CD8-positive, alpha-beta memory T cell (primary cell): ENCODE results near the gene CCDC117. TPM values are rescaled to one million over a fixed set of nuclear protein-coding genes. Genes with fewer than 3 reads are reported as not detected.

Source experiments
- CTCF ChIA-PET: fragments of 350-600 bp; sonication (Branson Sonifier 250); formaldehyde crosslinking; loops from one replicate; lab custom pipeline; 2021; ENCODE audit warnings: antibody characterized with exemption; lab: Charles Lee
- POLR2A ChIA-PET: fragments of 350-600 bp; sonication (Branson Sonifier 250); formaldehyde crosslinking; loops from one replicate; lab custom pipeline; 2021; ENCODE audit warnings: antibody characterized with exemption; lab: Charles Lee
- DNase-seq, 5 donors: peaks; one replicate each; pipeline versions ENCODE4 v3.0.0 to v3.0.0-alpha.2; 2020 to 2022; ENCODE audit warnings: mixed read lengths in 1 of 5
- H3K27ac ChIP-seq: one replicate; pipeline ENCODE4 v1.7.0; 2013; ENCODE audit warnings: low read depth, mild to moderate bottlenecking, low read length, moderate library complexity
- H3K27me3 ChIP-seq: 2 replicates; pipeline ENCODE4 v1.7.0; 2013; ENCODE audit warnings: low read length, mild to moderate bottlenecking; ENCODE audit not compliant: insufficient read depth, poor library complexity, severe bottlenecking
- H3K36me3 ChIP-seq: 2 replicates; pipeline ENCODE4 v1.7.0; 2013; ENCODE audit warnings: mild to moderate bottlenecking, low read length, moderate library complexity; ENCODE audit not compliant: insufficient read depth
- H3K4me1 ChIP-seq: 2 replicates; pipeline ENCODE4 v1.7.0; 2013; ENCODE audit warnings: mild to moderate bottlenecking, low read length, moderate library complexity; ENCODE audit not compliant: insufficient read depth
- H3K4me3 ChIP-seq: 2 replicates; pipeline ENCODE4 v1.7.0; 2013; ENCODE audit warnings: mild to moderate bottlenecking, low read length
- H3K9me3 ChIP-seq: 2 replicates; pipeline ENCODE4 v1.7.0; 2013; ENCODE audit warnings: mild to moderate bottlenecking, low read length
- H3K27ac Mint-ChIP-seq, 8 donors: one replicate each; pipeline ENCODE4 v1.8.0; 2020 to 2021; ENCODE audit warnings: mixed read lengths in 8 of 8, mild to moderate bottlenecking in 6 of 8, inconsistent platforms in 3 of 8, moderate library complexity in 3 of 8
- H3K27me3 Mint-ChIP-seq, 2 donors: one replicate each; pipeline ENCODE4 v1.8.0; 2020 to 2021; ENCODE audit warnings: mixed read lengths in 2 of 2, mild to moderate bottlenecking in 1 of 2, moderate library complexity in 1 of 2
- H3K36me3 Mint-ChIP-seq, 3 donors: one replicate each; pipeline ENCODE4 v1.8.0; 2020 to 2021; ENCODE audit warnings: mixed read lengths in 3 of 3, inconsistent platforms in 1 of 3, mild to moderate bottlenecking in 1 of 3
- H3K4me1 Mint-ChIP-seq, 3 donors: one replicate each; pipeline ENCODE4 v1.8.0; 2020 to 2021; ENCODE audit warnings: mixed read lengths in 3 of 3, inconsistent platforms in 1 of 3, mild to moderate bottlenecking in 1 of 3
- H3K4me3 Mint-ChIP-seq, 7 donors: one replicate each; pipeline ENCODE4 v1.8.0; 2020 to 2021; ENCODE audit warnings: mixed read lengths in 7 of 7, mild to moderate bottlenecking in 6 of 7, moderate library complexity in 4 of 7, inconsistent platforms in 2 of 7
- H3K9me3 Mint-ChIP-seq, 5 donors: one replicate each; pipeline ENCODE4 v1.8.0; 2020 to 2022; ENCODE audit warnings: mixed read lengths in 5 of 5, mild to moderate bottlenecking in 3 of 5, moderate library complexity in 2 of 5, inconsistent platforms in 1 of 5
- polyA plus RNA-seq: library from polyadenylated mRNA; unstranded; fragments of 300-500 nt; fragmentation: Illumina TruSeq; gene quantifications from one replicate; pipeline ENCODE4 v1.2.3, GENCODE V29; 2021
- total RNA-seq, 2 experiments: library from RNA; stranded (reverse); gene quantifications; one replicate each; pipeline ENCODE4 v1.2.3, GENCODE V29; 2021

Gene CCDC117
- total and polyA plus RNA-seq, 3 experiments from 2014 or later: 11.2 to 24.6 (median 20.9) TPM

DNA sequence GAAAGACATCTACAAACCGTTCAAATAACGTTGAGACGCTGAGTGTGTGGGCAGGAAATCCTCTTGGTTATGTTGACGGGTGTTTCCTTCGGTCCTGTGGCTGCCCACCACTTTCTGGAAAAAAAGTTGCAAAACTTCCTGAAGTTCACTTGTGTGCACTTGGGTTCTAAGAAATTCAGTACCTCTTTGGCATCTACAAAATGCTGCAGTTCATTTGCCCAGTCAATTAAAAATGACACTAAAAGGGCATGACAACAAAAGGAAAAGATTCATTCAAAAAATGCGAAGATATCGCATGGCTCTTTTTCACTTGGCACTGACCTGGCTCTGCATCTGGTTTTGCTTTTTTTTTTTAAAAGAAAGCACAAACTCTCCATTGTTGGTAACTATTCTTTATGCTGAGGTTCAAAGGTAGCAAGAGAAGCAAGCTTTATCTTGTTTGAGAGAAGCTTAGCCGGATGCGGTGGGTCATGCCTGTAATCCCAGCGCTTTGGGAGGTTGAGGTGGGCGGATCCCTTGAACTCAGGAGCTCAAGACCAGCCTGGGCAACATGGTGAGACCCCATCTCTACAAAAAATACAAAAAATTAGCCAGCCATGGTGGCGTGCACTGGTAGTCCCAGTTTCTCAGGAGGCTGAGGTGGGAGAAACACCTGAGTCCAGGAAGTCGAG, 38.5 kb downstream of the CCDC117 start:
- no peaks in the 10 kb centered on the region for H3K9me3 Mint-ChIP-seq

DNA sequence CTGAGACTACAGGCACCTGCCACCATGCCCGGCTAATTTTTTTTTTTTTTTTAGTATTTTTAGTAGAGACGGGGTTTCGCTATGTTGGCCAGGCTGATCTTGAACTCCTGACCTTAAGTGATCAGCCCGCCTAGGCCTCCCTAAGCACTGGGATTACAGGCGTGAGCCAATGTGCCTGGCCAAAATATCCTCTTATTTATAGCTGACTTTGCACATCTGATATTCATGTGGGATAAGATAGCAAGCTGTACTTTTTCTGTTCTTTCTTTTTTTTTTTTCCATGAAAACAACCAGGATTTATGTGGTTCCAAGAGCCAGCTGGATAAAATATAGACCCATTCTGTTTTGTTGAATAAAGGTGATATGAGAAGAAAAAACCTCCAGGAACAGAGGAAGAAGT, 40.0 kb downstream of the CCDC117 start:
- POLR2A ChIA-PET: interaction anchor here (1.7 to 2.3 kb wide), 3 partner anchors 10 to 15 kb away, joined by 5 to 41 read pairs (median 6); partner anchors contain the start of gene XBP1
- peaks cover 6 to 27% (median 14%) of the 10 kb centered on the region in 3 donors for H3K36me3 Mint-ChIP-seq
- H3K9me3 Mint-ChIP-seq: no peaks in the 10 kb centered on the region
- H3K4me1 Mint-ChIP-seq: peaks cover 68 to 85% (median 82%) of the 10 kb centered on the region in 3 donors
- H3K27me3 Mint-ChIP-seq: no peaks in the 10 kb centered on the region
- H3K9me3 ChIP-seq: no peaks in the 10 kb centered on the region
- no peak overlapping the region for H3K4me3 ChIP-seq
- H3K36me3 ChIP-seq: no peaks in the 10 kb centered on the region
- DNase-seq: no peak
- H3K27ac Mint-ChIP-seq: peak overlapping the region; percentile 73 to 97 (median 93)
- peaks cover 79% of the 10 kb centered on the region for H3K4me1 ChIP-seq
- CTCF ChIA-PET: interaction anchor here (0.6 to 3.0 kb wide), 9 partner anchors 8 to 274 kb away, joined by 3 to 11 read pairs (median 3); partner anchors contain the start of gene XBP1
- no peaks in the 10 kb centered on the region for H3K27me3 ChIP-seq
- H3K27ac ChIP-seq: no peak overlapping the region
- H3K4me3 Mint-ChIP-seq: peak overlapping the region; percentile 74 to 89 (median 88)

More for the DNA sequence above, 38.5 kb downstream of the CCDC117 start:
- H3K36me3 Mint-ChIP-seq: peaks cover 6 to 25% (median 14%) of the 10 kb centered on the region in 3 donors
- Histone ChIP-seq H3K36me3 (no peaks in the 10 kb centered on the region), H3K9me3 (no peaks in the 10 kb centered on the region), H3K4me3 (peak overlapping the region; percentile 13), H3K4me1 (peaks cover 74% of the 10 kb centered on the region), H3K27me3 (no peaks in the 10 kb centered on the region), H3K27ac (peak overlapping the region; percentile 3)
- H3K4me3 Mint-ChIP-seq: peak overlapping the region; percentile 74 to 89 (median 88)
- POLR2A ChIA-PET: interaction anchor here (0.6 to 2.3 kb wide), 5 partner anchors 8 to 936 kb away, joined by 4 to 41 read pairs (median 6); partner anchors contain the start of gene XBP1
- no peaks in the 10 kb centered on the region for H3K27me3 Mint-ChIP-seq
- H3K27ac Mint-ChIP-seq: peak overlapping the region; percentile 73 to 97 (median 92)
- CTCF ChIA-PET: interaction anchor here (1.0 to 3.0 kb wide), 7 partner anchors 8 to 210 kb away, joined by 3 to 11 read pairs (median 5); partner anchors contain the start of gene XBP1
- DNase-seq: peak; percentile 16 to 68 (median 62)
- H3K4me1 Mint-ChIP-seq: peaks cover 68 to 86% (median 81%) of the 10 kb centered on the region in 3 donors

DNA sequence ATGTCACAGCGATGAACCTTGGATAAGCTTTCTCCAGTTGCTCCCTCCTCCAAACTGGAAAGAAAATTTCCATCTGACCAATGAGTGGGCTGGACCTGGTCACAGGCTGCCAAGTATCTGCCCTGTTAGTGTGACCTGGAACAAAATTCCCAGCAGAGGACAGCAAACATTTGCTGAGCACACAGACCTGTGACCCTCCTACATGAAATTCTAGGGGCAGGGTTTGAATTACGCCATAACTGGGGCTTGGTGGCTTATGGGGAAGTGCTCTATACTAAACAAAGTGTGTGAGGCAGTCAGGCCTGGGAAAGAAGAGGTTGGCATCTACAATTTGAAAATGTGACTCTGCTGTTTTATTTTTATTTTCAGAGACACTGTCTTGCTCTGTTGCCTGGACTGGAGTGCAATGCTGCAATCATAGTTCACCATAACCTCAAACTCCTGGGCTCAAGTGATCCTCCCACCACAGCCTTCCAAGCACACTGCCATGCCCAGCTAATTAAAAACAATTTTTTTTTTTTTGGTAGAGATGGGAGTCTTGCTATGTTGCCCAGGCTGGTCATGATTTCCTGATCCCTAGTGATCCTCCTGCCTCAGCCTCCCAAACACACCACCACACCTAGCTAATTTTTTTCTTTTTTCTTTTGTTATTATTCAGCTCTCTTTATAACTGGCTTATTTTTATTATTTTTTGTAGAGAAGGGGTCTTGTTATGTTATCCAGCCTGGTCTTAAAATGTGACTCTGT, 41.5 kb downstream of the CCDC117 start:
- CTCF ChIA-PET: interaction anchor here (3.0 to 3.7 kb wide), 2 partner anchors 16 to 213 kb away, joined by 11 to 16 read pairs; no protein-coding TSS in a partner anchor
- peaks cover 86% of the 10 kb centered on the region for H3K4me1 ChIP-seq

DNA sequence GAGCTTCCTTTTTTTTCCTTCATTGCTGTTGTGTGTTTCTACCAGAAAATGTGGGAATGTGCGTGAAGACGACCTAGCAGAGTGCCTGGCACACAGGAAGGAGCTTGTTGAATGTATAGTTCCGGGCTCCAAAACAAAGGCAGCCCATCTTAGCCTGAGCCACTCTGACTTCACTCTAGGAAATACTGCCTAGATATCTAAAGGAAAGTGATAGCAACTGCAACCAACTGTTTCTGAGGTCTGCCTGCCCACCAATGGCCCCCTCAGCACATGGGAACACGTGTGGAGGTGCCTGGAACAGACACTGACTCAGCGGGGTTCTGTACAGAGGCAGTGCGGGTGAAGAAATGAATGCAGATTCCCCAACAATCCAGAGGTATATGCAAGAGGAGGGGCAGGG, 42.6 kb downstream of the CCDC117 start:
- Histone ChIP-seq H3K27ac (no peak overlapping the region), H3K4me3 (no peak overlapping the region), H3K4me1 (peaks cover 86% of the 10 kb centered on the region), H3K27me3 (no peaks in the 10 kb centered on the region), H3K9me3 (no peaks in the 10 kb centered on the region), H3K36me3 (no peaks in the 10 kb centered on the region)
- peaks cover 4 to 18% (median 10%) of the 10 kb centered on the region in 3 donors for H3K36me3 Mint-ChIP-seq
- POLR2A ChIA-PET: no interaction called here
- no peaks in the 10 kb centered on the region for H3K9me3 Mint-ChIP-seq
- no peak overlapping the region for H3K4me3 Mint-ChIP-seq
- peaks cover 71 to 86% (median 83%) of the 10 kb centered on the region in 3 donors for H3K4me1 Mint-ChIP-seq
- H3K27ac Mint-ChIP-seq: peak overlapping the region in 6 of 8 donors; percentile 36 to 97 (median 70)
- CTCF ChIA-PET: interaction anchor here (1.0 to 3.7 kb wide), 2 partner anchors 15 to 16 kb away, joined by 3 to 16 read pairs; no protein-coding TSS in a partner anchor
- H3K27me3 Mint-ChIP-seq: peaks cover 0 to 1% of the 10 kb centered on the region in 2 donors
- no peak for DNase-seq

More for the DNA sequence above, 41.5 kb downstream of the CCDC117 start:
- Mint-ChIP-seq H3K27ac (peak overlapping the region in 7 of 8 donors; percentile 54 to 97 (median 70)), H3K36me3 (peaks cover 6 to 22% (median 13%) of the 10 kb centered on the region in 3 donors), H3K4me1 (peaks cover 74 to 88% (median 86%) of the 10 kb centered on the region in 3 donors), H3K9me3 (no peaks in the 10 kb centered on the region), H3K4me3 (peak overlapping the region in 4 of 7 donors; percentile 32 to 54 (median 48)), H3K27me3 (no peaks in the 10 kb centered on the region)
- Histone ChIP-seq H3K36me3 (no peaks in the 10 kb centered on the region), H3K9me3 (no peaks in the 10 kb centered on the region), H3K27ac (no peak overlapping the region), H3K4me3 (no peak overlapping the region), H3K27me3 (no peaks in the 10 kb centered on the region)
- POLR2A ChIA-PET: no interaction called here
- no peak for DNase-seq

DNA sequence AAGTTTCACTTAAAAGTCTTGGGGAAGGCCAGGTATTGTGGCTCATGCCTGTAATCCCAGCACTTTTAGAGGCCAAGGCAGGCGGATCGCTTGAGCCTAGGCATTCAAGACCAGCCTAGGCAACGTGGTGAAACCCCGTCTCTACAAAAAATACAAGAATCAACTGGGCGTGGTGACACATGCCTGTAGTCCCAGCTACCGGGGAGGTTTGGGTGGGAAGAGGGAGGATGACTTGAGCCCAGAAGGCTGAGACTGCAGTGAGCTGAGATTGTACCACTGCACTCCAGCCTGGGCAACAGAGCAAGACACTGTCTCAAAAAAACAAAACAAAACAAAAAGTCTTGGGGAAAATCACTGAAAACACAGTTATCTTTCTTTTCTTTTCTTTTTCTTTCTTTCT, 43.2 kb downstream of the CCDC117 start:
- Histone ChIP-seq H3K4me1 (peaks cover 80% of the 10 kb centered on the region), H3K27me3 (no peaks in the 10 kb centered on the region), H3K36me3 (no peaks in the 10 kb centered on the region), H3K9me3 (no peaks in the 10 kb centered on the region), H3K4me3 (no peak overlapping the region), H3K27ac (no peak overlapping the region)
- Mint-ChIP-seq H3K27ac (peak overlapping the region in 3 of 8 donors; percentile 37 to 58 (median 52)), H3K4me1 (peaks cover 67 to 80% (median 76%) of the 10 kb centered on the region in 3 donors), H3K27me3 (peaks cover 0 to 1% of the 10 kb centered on the region in 2 donors), H3K36me3 (peaks cover 4 to 18% (median 10%) of the 10 kb centered on the region in 3 donors), H3K9me3 (no peaks in the 10 kb centered on the region), H3K4me3 (no peak overlapping the region)
- ChIA-PET POLR2A (no interaction called here), CTCF (interaction anchor here (3.7 kb wide), 1 partner anchor 14 kb away, joined by 16 read pairs; no protein-coding TSS in a partner anchor)
- DNase-seq: no peak

DNA sequence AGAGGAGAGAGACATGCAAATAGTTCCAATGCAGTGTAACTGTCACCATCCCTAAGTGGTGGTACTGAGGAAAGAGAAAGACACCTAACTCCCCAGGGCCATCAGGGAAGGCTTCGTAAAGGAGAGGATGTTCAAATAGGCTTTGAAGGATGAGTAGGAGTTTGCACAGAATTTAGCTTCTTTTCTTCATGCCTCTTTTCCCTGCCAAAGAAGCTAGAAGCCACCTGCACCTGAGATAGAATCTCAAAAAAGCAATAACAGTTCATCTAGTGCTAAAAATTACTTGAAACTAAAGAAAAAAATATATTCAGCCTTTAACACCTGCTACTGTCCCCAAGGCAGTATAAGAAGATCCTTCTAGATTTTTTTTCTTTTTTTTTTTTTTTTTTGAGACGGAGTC, 44.6 kb downstream of the CCDC117 start:
- Histone ChIP-seq H3K27me3 (no peaks in the 10 kb centered on the region), H3K4me3 (no peak overlapping the region), H3K36me3 (no peaks in the 10 kb centered on the region), H3K27ac (no peak overlapping the region), H3K4me1 (peaks cover 79% of the 10 kb centered on the region), H3K9me3 (no peaks in the 10 kb centered on the region)
- Mint-ChIP-seq H3K27ac (no peak overlapping the region), H3K4me1 (peaks cover 61 to 80% (median 71%) of the 10 kb centered on the region in 3 donors), H3K36me3 (peaks cover 4 to 18% (median 10%) of the 10 kb centered on the region in 3 donors), H3K9me3 (no peaks in the 10 kb centered on the region), H3K4me3 (no peak overlapping the region), H3K27me3 (peaks cover 0 to 1% of the 10 kb centered on the region in 2 donors)
- ChIA-PET CTCF (interaction anchor here (3.7 kb wide), 1 partner anchor 13 kb away, joined by 16 read pairs; no protein-coding TSS in a partner anchor), POLR2A (no interaction called here)
- no peak for DNase-seq

DNA sequence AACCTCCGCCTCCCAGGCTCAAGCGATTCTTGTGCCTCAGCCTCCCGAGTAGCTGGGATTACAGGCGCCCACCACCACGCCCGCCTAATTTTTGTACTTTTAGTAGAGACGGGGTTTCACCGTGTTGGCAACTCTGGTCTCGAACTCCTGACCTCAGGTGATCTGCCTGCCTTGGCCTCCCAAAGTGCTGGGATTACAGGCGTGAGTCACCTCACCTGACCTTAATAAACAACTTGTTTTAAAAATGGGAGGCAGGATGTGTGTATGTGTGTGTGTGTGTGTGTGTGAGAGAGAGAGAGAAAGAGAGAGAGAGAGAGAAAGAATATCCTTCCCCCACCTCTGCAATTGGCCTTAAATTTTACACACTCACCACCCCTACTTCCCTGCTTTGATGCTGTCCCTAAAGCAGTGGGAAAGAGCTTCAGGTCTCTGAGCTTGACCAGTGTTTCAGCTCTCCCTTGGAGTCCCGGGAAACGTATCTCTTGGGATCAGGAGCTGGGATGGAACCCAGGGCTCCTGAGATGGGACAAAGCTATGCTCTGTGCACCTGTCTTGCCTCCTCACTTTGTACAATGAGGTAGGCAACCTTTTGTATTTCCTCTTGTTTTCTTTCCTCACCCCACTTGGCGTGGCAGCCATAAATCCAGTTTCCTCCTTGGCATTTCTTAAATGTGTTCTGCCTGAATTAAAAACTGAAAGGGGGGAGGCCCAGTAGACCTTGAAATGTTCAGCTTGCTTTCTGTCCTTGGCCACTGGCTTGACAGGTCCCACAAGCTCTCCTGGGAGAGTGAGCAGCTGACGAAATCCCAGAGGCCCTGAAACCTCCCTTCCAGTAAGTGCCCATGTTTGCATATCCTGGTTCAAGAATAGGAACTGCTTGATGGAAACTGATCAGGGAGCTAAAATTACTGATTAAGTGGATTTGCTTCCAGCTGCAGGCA, 45.7 kb downstream of the CCDC117 start:
- Mint-ChIP-seq H3K27me3 (peaks cover 0 to 1% of the 10 kb centered on the region in 2 donors), H3K36me3 (peaks cover 4 to 26% (median 13%) of the 10 kb centered on the region in 3 donors), H3K4me3 (peak overlapping the region in 3 of 7 donors; percentile 27 to 49 (median 34)), H3K4me1 (peaks cover 59 to 80% (median 69%) of the 10 kb centered on the region in 3 donors), H3K27ac (peak overlapping the region in 5 of 8 donors; percentile 33 to 94 (median 64)), H3K9me3 (no peaks in the 10 kb centered on the region)
- POLR2A ChIA-PET: no interaction called here
- Histone ChIP-seq H3K27me3 (no peaks in the 10 kb centered on the region), H3K4me1 (peaks cover 79% of the 10 kb centered on the region), H3K27ac (no peak overlapping the region), H3K4me3 (no peak overlapping the region), H3K9me3 (no peaks in the 10 kb centered on the region), H3K36me3 (no peaks in the 10 kb centered on the region)
- no peak for DNase-seq
- CTCF ChIA-PET: interaction anchor here (0.8 to 1.3 kb wide), 4 partner anchors 11 to 217 kb away, joined by 3 to 10 read pairs (median 4); no protein-coding TSS in a partner anchor
